ENCODE measurements around the gene CMPK2. TPM values are rescaled to one million over a fixed set of nuclear protein-coding genes. Genes with fewer than 3 reads are reported as not detected.

CMPK2 gene
- total and polyA plus RNA-seq, 10 of the 15 experiments (the other 5 are each of a cell fraction or from before 2014, with no cell fraction given), result 0.50 to 5.6 (median 3.2) TPM

GRCh38 chr2:6866982-6867381 is 1.3 kb upstream of the CMPK2 start (continued):
- no peak for TF ChIP-seq BCLAF1 (IDR thresholded peaks at IDR 0.05)
- TF ChIP-seq WRNIP1 (IDR thresholded peaks at IDR 0.05; ENCODE audit: borderline replicate concordance, low read depth, low read length), result no peak
- TF ChIP-seq POLR2A (IDR thresholded peaks at IDR 0.05; ENCODE audit: low read depth, low read length), result no peak
- TF ChIP-seq CEBPB (IDR thresholded peaks at IDR 0.05; ENCODE audit: borderline replicate concordance in 1 of 2, low read depth in 2 of 2, low read length in 2 of 2), result no peak

GRCh38 chr2:6866275-6866671 is 566 bp upstream of the CMPK2 start:
- intact Hi-C loops (cut with micrococcal nuclease; ENCODE audit: unreplicated experiment), result loop anchor here (2.0 kb wide), 1 partner anchor 39 kb away; no protein-coding TSS in a partner anchor
- POLR2A ChIA-PET, result interaction anchor here (1.2 kb wide), 1 partner anchor 29 kb away, joined by 5 read pairs; no protein-coding TSS in a partner anchor
- SMC1A ChIA-PET (ENCODE audit: uncharacterized antibody, unreplicated experiment), result interaction anchor here (0.7 to 3.5 kb wide), 8 partner anchors 10 to 186 kb away, joined by 3 to 25 read pairs (median 3); partner anchors contain the start of gene RSAD2
- WGBS (ENCODE audit: insufficient coverage, insufficient replicate concordance, low lambda C conversion rate, missing lambda C conversion rate), result 6% methylated on average over 9 of the region's 9 CpGs
- Histone ChIP-seq H3K27me3 (replicated peaks in 1 of 2; ENCODE audit: control insufficient read depth in 2 of 2, insufficient read depth in 2 of 2, low read length in 1 of 2) (no peaks in the 10 kb centered on the region; a peak in 2 of 4 replicates), H3K4me2 (ENCODE audit: control insufficient read depth, insufficient read depth) (peak overlapping the region; percentile 96), H2AFZ (ENCODE audit: control insufficient read depth, low read depth, low read length) (peak overlapping the region; percentile 75), H3K27ac (ENCODE audit: control insufficient read depth, insufficient read depth) (peak overlapping the region; percentile 68), H3K4me1 (ENCODE audit: control insufficient read depth, insufficient read depth, low read length) (peaks cover 12% of the 10 kb centered on the region; the same call in 1 of the 2 replicates), H3K36me3 (ENCODE audit: control insufficient read depth in 2 of 2, insufficient read depth in 2 of 2, low read length in 1 of 2) (no peaks in the 10 kb centered on the region; a peak in 1 of 4 replicates), H3K4me3 (peak overlapping the region; percentile 77), H3K9ac (ENCODE audit: control insufficient read depth, insufficient read depth, low read length) (peak overlapping the region; percentile 79), H3K9me3 (replicated peaks; ENCODE audit: control insufficient read depth, insufficient read depth, low read length) (peaks cover 5% of the 10 kb centered on the region; the same call in 1 of the 3 replicates), H3K79me2 (ENCODE audit: control insufficient read depth, insufficient read depth, low read length) (peaks cover 3% of the 10 kb centered on the region; the same call in 1 of the 2 replicates), H4K20me1 (ENCODE audit: control insufficient read depth, insufficient read depth) (no peaks in the 10 kb centered on the region)
- no TSS peak for BruUV-seq (replicated peaks)
- peak; percentile 76 for ATAC-seq
- CTCF ChIA-PET, result interaction anchor here (0.8 to 4.7 kb wide), 15 partner anchors 9 to 133 kb away, joined by 3 to 31 read pairs (median 4); partner anchors contain the start of gene RSAD2
- DNase-seq (ENCODE audit: low read depth, low spot score), result peak; percentile 17
- RAD21 ChIA-PET (ENCODE audit: unreplicated experiment), result interaction anchor here (2.0 kb wide), 1 partner anchor 11 kb away, joined by 5 read pairs; the partner anchor contains the start of gene RSAD2
- in situ Hi-C loops (cut with MboI), result no loop called here
- no peak for TF ChIP-seq WRNIP1 (IDR thresholded peaks at IDR 0.05; ENCODE audit: borderline replicate concordance, low read depth, low read length)
- 0 out of 2 replicates have a peak, but pooled peaks have one; percentile 20 for TF ChIP-seq SMC3 (IDR thresholded peaks at IDR 0.05; ENCODE audit: borderline replicate concordance, low read length)
- no peak for TF ChIP-seq EZH2 (IDR thresholded peaks at IDR 0.05; ENCODE audit: borderline replicate concordance, control insufficient read depth, low read depth, low read length)
- TF ChIP-seq RAD21 (IDR thresholded peaks at IDR 0.05; ENCODE audit: insufficient read depth, low read depth, low read length), result peak; percentile 28; the same call in 1 of the 2 replicates
- TF ChIP-seq IKZF2 (IDR thresholded peaks at IDR 0.05), result peak in 1 of 2 experiments; percentile 7; a peak in 1 of 4 replicates
- TF ChIP-seq CTCF (IDR thresholded peaks at IDR 0.05 in 2 of 3, conservative IDR thresholded peaks at IDR 0.05 in 1 of 3; ENCODE audit: control insufficient read depth in 2 of 3, extremely low read depth in 1 of 3, insufficient read depth in 1 of 3, low read depth in 3 of 3, low read length in 3 of 3), result peak; percentile 49 to 53 (median 52); a peak in 5 of 6 replicates
- no peak for TF ChIP-seq STAT3 (IDR thresholded peaks at IDR 0.05; ENCODE audit: low read depth, low read length)
- 0 out of 2 replicates have a peak, but pooled peaks have one; percentile 46 for TF ChIP-seq HDGF (IDR thresholded peaks at IDR 0.05)
- TF ChIP-seq POLR2A (IDR thresholded peaks at IDR 0.05; ENCODE audit: low read depth, low read length), result no peak
- TF ChIP-seq PKNOX1 (IDR thresholded peaks at IDR 0.05), result 0 out of 2 replicates have a peak, but pooled peaks have one; percentile 17
- FAIRE-seq, result peak; percentile 91

Data from GM12878 (cell line).